ENCODE measurements around the gene TIMM23. TPM values are rescaled to one million over a fixed set of nuclear protein-coding genes. Genes with fewer than 3 reads are reported as not detected.

Gene TIMM23
- polyA plus RNA-seq, 3 donors = 17.2 to 72.1 (median 71.2) TPM

- peaks cover 0 to 4% (median 0%) of the 10 kb centered on the region in 3 donors for H3K27me3 Mint-ChIP-seq (ENCODE audit: low read depth in 3 of 3)
These were observed 78.8 kb downstream of the TIMM23 start for GRCh38 chr10:46050941-46051623.

More at GRCh38 chr10:46050941-46051623, 78.8 kb downstream of the TIMM23 start:
- Histone ChIP-seq H3K4me2 (replicated peaks; ENCODE audit: extremely low read depth, low read length, poor library complexity, severe bottlenecking) (peak overlapping the region; percentile 8), H2AFZ (ENCODE audit: insufficient read depth, low read depth, low read length, poor library complexity, severe bottlenecking) (peak overlapping the region; percentile 28), H3K9me3 (replicated peaks in 1 of 2; ENCODE audit: control insufficient read depth in 1 of 2, insufficient read depth in 1 of 2, low read length in 2 of 2) (no peaks in the 10 kb centered on the region), H3K36me3 (replicated peaks in 1 of 2; ENCODE audit: control insufficient read depth in 1 of 2, insufficient read depth in 2 of 2, low read length in 2 of 2) (no peaks in the 10 kb centered on the region), H3K4me1 (ENCODE audit: control insufficient read depth in 1 of 2, insufficient read depth in 2 of 2, low read length in 2 of 2) (peaks cover 12 to 15% of the 10 kb centered on the region in 2 donors), H3K27ac (ENCODE audit: low read depth in 1 of 2, low read length in 2 of 2) (no peak overlapping the region), H3K9ac (ENCODE audit: insufficient read depth, low read length, poor library complexity, severe bottlenecking) (peak overlapping the region; percentile 11), H3K27me3 (ENCODE audit: control insufficient read depth in 2 of 2, insufficient read depth in 2 of 2, low read length in 2 of 2) (no peaks in the 10 kb centered on the region), H3K4me3 (replicated peaks in 1 of 3; ENCODE audit: low read depth in 2 of 3, low read length in 3 of 3) (no peak overlapping the region), H4K20me1 (ENCODE audit: insufficient read depth, low read length) (no peaks in the 10 kb centered on the region), H3K79me2 (ENCODE audit: insufficient read depth, low read length) (no peaks in the 10 kb centered on the region)
- H3K4me1 Mint-ChIP-seq = peaks cover 12% of the 10 kb centered on the region
- TF ChIP-seq CTCF (IDR thresholded peaks at IDR 0.05) = no peak
- peak in 2 of 3 donors; percentile 17 to 33 for DNase-seq
- no peaks in the 10 kb centered on the region for H3K36me3 Mint-ChIP-seq
- H3K9me3 Mint-ChIP-seq = peaks cover 0 to 2% (median 0%) of the 10 kb centered on the region in 7 donors
- WGBS (ENCODE audit: insufficient coverage) = 54% methylated on average over 9 of the region's 11 CpGs
- intact Hi-C loops (cut with micrococcal nuclease) = no loop called here
- H3K4me3 Mint-ChIP-seq = no peak overlapping the region
- H3K27ac Mint-ChIP-seq = peak overlapping the region in 4 of 7 donors; percentile 1 to 54 (median 24)

Data from CD14-positive monocyte (primary cell).